Retina (tissue), 1 donor: ENCODE measurements around the gene MAPK1IP1L.
"Not testable (repeated sequence)": the region's sequence is repeated elsewhere in the genome, so short reads cannot be mapped to it uniquely, and the experiment has no call there.

ENCODE experiments used
- DNase-seq: peaks from one replicate; pipeline ENCODE4 v3.0.0-alpha.2; 2016

The MAPK1IP1L gene

GRCh38 chr14:55057919-55058318, 6.5 kb downstream of the MAPK1IP1L start:
- no peak for DNase-seq

DNA sequence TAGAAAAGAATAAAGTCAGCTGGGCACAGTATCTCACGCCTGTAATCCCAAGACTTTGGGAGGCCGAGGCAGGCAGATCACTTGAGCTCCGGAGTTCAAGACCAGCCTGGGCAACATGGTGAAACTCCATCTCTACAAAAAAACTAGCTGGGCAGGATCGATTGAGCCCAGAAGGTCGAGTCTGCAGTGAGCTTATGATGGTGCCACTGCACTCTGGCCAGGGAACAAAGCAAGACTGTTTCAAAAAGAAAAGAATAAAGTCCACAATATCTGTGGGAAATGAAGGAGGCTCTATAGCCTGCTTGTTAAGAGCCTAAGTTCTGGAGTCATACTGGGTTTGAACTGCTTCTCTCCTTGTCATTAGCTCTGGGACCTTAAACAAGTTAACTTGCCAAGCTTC, 7.9 kb downstream of the MAPK1IP1L start:
- DNase-seq, result no peak

- DNase-seq, result no peak
Measured at GRCh38 chr14:55062517-55063351, 11.3 kb downstream of the MAPK1IP1L start.

DNA sequence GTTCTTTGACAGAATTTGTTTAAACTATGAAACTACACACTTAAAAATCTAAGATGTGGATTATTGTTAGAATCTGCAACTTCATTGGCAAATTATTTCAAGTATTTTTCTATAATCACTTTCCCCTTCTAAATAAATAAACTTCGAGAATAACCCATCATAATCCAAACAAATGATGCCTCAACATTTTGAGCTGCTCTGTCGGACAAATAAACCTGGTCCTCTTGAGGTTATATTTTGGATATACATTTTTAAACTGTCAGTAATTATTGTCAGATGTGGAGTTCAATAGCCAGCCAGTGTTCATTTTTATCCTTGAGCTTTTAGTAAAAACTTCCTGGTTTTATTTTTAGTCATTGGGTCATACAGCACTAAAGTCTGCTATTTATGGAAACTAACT, 13.4 kb downstream of the MAPK1IP1L start:
- DNase-seq, result not testable (repeated sequence)

GRCh38 chr14:55065411-55065810, 14.0 kb downstream of the MAPK1IP1L start:
- DNase-seq, result no peak

- no peak for DNase-seq
Measured at GRCh38 chr14:55066223-55066622, 14.8 kb downstream of the MAPK1IP1L start.

GRCh38 chr14:55070981-55071411, 19.5 kb downstream of the MAPK1IP1L start:
- no peak for DNase-seq

- DNase-seq, result peak; percentile 44
Measured at GRCh38 chr14:55071870-55072640, 20.6 kb downstream of the MAPK1IP1L start.

- no peak for DNase-seq
Measured at GRCh38 chr14:55073856-55074255, 22.4 kb downstream of the MAPK1IP1L start.

- no peak for DNase-seq
Measured at GRCh38 chr14:55074662-55075061, 23.2 kb downstream of the MAPK1IP1L start.

DNA sequence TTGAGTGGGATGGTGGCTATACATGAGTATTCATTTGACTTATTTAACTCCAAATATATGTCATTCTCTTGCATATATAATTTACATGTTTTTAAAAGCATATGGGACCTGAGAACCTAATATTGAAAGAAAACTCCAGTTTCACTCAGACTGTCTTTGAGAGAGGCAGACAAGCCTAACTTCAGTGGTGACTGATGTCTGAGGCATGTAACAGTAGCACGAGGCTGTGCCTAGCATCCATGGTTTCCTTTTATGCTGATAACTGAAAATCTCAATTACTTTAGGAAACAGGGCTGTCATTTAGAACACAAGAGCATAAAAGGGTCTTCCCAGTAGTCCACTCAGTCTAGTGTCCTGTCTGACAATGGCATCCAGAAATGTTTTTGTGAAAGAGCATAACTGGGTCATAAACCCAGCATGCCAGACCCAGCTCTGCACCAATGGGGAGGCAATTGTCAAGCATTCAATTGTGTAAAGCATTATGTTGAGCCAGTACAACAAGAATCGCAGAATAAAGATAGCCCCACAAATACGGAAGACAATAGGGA, 24.3 kb downstream of the MAPK1IP1L start:
- DNase-seq, result peak; percentile 41

GRCh38 chr14:55077170-55078151, 26.0 kb downstream of the MAPK1IP1L start:
- no peak for DNase-seq

DNA sequence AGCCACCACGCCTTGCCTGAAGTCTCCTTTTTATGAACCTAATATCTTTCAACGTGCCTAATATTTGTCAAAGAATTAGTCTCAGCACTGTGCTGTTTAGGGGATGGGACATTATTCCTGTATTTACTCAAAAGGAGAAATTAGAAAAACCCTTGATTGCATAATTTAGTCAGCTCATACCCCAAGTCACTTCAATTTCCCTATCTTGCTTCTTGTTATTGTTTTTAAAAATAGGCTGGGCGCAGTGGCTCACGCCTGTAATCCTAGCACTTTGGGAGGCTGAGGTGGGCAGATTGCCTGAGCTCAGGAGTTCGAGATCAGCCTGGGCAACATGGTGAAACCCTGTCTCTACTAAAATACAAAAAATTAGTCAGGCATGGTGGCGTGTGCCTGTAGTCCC, 28.5 kb downstream of the MAPK1IP1L start:
- DNase-seq, result not testable (repeated sequence)

DNA sequence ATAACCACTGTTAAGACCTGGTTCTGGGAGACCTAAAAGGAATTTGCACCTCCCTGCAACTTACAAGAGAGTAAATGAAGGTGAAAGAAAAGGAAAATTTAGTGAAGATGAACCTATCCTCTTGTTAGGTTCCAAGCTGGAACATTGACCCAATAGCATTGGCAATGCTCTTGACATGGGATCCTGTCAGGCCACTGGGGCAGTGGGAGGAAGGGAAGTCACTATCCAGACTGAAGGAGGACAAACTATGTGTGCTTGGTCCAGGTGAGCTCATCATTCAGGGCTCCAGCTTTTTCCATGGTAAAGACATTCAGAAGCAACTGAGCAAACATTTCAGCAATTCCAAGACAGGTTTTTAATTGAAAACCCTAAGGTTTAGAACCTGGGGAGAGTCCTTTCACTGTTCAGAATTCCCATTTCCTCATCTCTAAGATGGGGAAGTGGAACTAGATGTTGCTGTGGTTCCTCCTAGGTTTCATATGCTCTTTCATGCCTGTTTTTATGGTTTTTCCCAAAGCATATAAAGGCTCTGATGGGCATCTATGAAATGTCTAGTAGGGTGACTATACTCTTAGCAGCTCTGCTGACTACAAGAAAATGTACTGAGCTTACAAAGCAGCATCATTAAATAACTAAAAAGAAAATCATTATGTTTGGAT, 33.1 kb downstream of the MAPK1IP1L start:
- no peak for DNase-seq

GRCh38 chr14:55085060-55085660, 33.7 kb downstream of the MAPK1IP1L start:
- DNase-seq, result no peak

DNA sequence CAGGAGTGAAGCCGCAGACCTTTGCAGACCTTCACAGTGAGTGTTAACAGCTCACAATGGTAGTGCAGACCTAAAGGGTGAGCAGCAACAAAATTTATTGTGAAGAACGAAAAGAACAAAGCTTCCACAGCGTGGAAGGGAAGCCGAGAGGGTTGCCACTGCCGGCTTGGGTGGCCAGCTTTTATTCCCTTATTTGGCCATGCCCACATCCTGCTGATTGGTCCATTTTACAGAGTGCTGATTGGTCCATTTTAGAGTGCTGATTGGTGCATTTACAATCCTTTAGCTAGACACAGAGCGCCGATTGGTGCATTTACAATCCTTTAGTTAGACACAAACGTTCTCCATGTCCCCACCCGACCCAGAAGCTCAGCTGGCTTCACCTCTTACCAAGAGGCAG, 35.5 kb downstream of the MAPK1IP1L start:
- no peak for DNase-seq

- DNase-seq, result no peak
Measured at GRCh38 chr14:55088356-55088755, 36.9 kb downstream of the MAPK1IP1L start.

GRCh38 chr14:55092341-55092740, 40.9 kb downstream of the MAPK1IP1L start:
- DNase-seq, result no peak

DNA sequence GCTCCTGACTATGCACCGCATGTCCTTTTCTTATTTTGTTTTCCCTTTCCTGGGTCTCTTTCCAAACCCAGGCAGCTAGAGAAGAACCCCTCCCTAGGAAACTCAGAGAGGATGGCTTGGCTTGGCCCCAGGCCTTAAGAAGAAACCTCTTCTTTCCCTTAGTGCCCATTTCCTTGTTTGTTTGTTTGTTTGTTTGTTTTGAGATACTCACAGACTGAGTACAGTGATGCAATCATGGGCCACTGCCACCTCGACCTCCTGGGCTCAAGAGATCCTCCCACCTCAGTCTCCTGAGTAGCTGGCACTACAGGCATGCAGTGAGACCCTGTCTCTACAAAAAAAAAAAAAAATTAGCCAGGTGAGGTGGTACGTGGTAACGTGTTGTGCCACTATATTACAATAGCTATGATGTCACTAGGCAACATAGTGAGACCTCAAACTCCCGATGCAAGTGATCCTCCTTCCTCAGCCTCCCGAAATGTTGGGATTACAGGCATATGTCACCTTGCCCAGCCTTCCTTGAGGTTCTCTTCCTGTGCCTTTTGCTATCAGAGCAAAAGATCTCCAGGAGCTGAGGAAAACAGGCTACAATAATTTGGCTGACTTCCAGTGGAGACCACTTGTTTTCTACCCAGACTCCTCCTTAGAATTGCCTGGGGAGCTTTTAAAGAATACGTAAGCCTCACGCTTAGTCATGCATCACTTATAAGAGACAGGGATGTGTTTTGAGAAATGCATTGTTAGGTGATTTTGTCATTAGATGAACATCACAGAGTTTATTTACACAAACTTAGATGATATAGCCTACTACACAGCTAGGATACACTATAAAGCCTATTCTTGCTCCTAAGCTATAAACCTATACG, 43.1 kb downstream of the MAPK1IP1L start:
- no peak for DNase-seq

DNA sequence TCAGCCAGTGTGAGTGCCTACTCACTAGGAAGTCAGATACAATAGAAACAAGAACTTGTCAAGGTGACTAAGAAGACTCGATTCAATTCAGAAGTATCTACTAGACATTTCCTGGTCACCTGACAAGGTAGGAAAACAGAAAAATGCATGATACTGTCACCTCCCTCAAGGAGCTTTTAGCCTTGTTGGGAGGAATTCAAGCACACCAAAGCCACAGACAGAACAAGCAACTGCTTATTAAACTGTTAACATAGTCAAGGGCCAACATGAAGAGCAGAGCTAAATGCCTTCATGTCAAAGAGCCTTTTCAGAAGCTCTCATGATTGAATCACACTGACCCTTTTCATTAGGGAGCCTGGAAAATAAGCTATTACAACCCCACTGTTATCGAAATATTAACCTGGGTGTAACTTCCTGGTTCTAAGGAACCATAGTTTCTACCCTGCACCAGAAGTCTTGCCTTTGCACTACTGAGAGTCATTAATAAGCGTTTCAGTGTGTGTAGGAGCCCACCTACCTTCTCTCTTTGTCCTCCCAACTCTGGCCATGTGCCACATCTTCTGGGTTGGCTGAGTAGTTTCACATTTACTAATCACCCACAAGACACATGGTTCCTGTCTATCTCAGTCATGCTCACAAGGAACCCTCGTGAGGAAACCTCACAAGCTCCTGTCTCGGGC, 46.6 kb downstream of the MAPK1IP1L start:
- DNase-seq, result no peak
